ENCODE measurements around the gene TIMP2.

- TF ChIP-seq POLR2A (IDR thresholded peaks at IDR 0.05; ENCODE audit: low read length) (no peak), GATA1 (IDR thresholded peaks at IDR 0.05; ENCODE audit: low read depth, low read length) (no peak)
These were observed 19.8 kb upstream of the TIMP2 start for GRCh38 chr17:78944956-78945355.

Data from erythroblast (primary cell).